Vagina (tissue), 2 donors: ENCODE measurements around the gene MYO3B.

Source experiments
- CTCF ChIP-seq, 3 experiments: fragments of 450-650 bp in 2 of 3; fragments of 200-600 bp in 1 of 3; sonication (generic) in 1 of 3; IDR thresholded peaks; one replicate each; pipeline ENCODE4 v1.5.1; 2017 to 2019; ENCODE audit warnings: antibody characterized with exemption in 3 of 3, mild to moderate bottlenecking in 2 of 3, moderate library complexity in 2 of 3
- POLR2A ChIP-seq, 2 donors: fragments of 450-650 bp; IDR thresholded peaks; one replicate each; pipeline ENCODE4 v1.6.1; 2017; ENCODE audit warnings: antibody characterized with exemption in 2 of 2, mild to moderate bottlenecking in 2 of 2, moderate library complexity in 2 of 2
- POLR2AphosphoS5 ChIP-seq, 2 donors: sonication (generic); formaldehyde crosslinking; IDR thresholded peaks; one replicate each; pipeline ENCODE4 v1.9.0; 2017; ENCODE audit warnings: antibody characterized with exemption in 2 of 2, mild to moderate bottlenecking in 2 of 2, low read depth in 1 of 2; ENCODE audit not compliant: insufficient read depth in 1 of 2

DNA sequence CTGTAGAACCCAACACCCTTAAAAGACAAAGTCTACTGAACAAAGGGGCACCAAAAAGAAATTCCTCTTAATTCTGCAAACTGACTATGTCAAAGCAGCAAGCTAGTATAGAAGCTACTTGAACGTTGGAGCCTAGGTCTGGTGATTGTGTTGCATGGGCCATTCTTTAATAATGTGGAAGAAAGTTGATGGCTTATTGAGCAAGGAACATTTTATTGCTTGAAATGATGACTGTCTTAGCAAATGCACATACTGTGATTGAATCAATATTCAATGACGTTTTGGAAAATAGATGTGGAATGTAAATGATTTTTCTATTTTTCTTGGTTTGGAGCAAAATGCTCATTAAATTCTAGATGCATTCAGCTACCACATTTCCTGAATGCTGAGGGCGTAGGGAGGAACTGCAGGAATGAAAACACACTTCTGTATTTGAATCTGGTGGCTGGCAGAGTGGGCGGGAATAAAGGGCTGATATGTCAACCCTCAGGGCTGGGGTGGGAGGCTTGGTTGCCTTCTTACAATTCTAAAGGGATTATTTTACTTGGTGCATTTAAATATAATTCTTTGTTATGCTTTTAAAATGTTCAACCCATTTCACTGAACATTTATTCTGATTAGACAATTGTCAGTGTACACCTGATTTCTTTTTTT, 26.5 kb downstream of the MYO3B start:
- TF ChIP-seq CTCF (IDR thresholded peaks at IDR 0.05) (no peak), POLR2A (IDR thresholded peaks at IDR 0.05) (no peak), POLR2AphosphoS5 (IDR thresholded peaks at IDR 0.05; ENCODE audit: insufficient read depth in 1 of 2, low read depth in 1 of 2) (no peak)
